ENCODE measurements around the gene AP4S1. TPM values are rescaled to one million over a fixed set of nuclear protein-coding genes. Genes with fewer than 3 reads are reported as not detected.
"Not testable (repeated sequence)": the region's sequence is repeated elsewhere in the genome, so short reads cannot be mapped to it uniquely, and the experiment has no call there.

Gene AP4S1
- total RNA-seq, 1 donor from 2014 or later = 14.6 TPM

DNA sequence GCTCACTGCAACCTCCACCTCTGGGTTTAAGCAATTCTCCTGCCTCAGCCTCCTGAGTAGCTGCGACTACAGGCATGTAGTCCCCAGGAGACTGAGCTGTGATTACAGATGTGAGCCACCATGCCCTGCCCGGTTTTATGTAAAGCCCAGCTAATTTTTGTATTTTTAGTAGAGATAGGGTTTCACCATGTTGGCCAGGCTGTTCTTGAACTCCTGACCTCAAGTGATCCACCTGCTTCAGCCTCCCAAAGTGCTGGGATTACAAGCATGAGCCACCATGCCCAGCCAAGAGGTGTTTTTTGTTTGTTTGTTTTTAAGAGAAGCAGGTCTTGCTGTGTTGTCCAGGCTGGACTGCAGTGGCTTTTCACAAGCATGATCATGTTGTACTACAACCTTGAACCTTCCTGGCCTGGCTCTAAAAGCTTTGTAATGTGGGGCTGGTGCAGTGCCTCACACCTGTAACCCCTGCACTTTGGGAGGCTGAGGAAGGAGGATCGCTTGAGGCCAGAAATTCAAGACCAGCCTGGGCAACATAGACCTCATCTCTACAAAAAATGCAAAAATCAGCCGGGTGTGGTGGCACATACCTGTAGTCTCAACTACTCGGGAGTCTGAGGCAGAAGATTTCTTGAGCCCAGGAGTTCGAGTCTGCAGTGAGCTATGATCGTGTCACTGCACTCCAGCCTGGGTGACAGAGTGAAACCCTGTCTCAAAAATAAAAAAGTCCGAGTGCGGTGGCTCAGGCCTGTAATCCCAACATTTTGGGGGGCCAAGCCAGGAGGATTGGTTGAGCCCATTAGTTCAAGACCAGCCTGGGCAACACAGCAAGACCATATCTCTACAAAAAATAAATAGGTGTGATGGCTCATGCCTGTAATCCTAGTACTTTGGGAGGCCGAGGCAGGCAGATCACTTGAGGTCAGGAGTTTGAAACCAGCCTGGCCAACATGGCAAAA, 68.7 kb downstream of the AP4S1 start:
- not testable (repeated sequence) for H3K27ac ChIP-seq (ENCODE audit: low read depth, low read length); H3K36me3 ChIP-seq (ENCODE audit: control insufficient read depth in 3 of 3, insufficient read depth in 3 of 3, low read length in 3 of 3); H3K27me3 ChIP-seq (ENCODE audit: control insufficient read depth in 3 of 3, insufficient read depth in 3 of 3, low read length in 3 of 3); H3K9ac ChIP-seq (ENCODE audit: low read depth in 1 of 3, low read length in 3 of 3); H3K9me3 ChIP-seq (ENCODE audit: control insufficient read depth in 3 of 3, low read length in 3 of 3); H3K4me3 ChIP-seq (ENCODE audit: low read length in 3 of 3)
- peaks cover 13 to 24% (median 19%) of the 10 kb centered on the region in 3 donors for H3K4me1 ChIP-seq (ENCODE audit: control insufficient read depth in 3 of 3, insufficient read depth in 3 of 3, low read length in 3 of 3)

DNA sequence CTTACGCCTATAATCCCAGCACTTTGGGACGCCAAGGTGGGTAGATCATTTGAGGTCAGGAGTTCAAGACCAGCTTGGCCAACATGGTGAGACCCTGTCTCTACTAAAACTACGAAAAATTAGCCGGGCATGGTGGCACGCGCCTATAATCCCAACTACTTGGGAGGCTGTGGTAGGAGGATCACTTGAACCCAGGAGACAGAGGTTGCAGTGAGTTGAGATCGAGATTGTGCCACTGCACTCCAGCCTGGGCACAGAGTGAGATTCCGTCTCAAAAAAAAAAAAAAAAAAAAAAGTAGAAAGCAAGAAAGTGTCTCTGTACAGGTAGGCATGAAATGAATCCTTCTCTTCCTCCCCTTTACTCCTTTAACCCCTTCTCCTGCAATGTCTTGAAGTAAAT, 70.4 kb downstream of the AP4S1 start:
- not testable (repeated sequence) for H3K9me3 ChIP-seq (ENCODE audit: control insufficient read depth in 3 of 3, low read length in 3 of 3); H3K9ac ChIP-seq (ENCODE audit: low read depth in 1 of 3, low read length in 3 of 3); H3K4me3 ChIP-seq (ENCODE audit: low read length in 3 of 3); H3K27ac ChIP-seq (ENCODE audit: low read depth, low read length); H3K27me3 ChIP-seq (ENCODE audit: control insufficient read depth in 3 of 3, insufficient read depth in 3 of 3, low read length in 3 of 3)
- Histone ChIP-seq H3K36me3 (ENCODE audit: control insufficient read depth in 3 of 3, insufficient read depth in 3 of 3, low read length in 3 of 3) (peaks cover 13 to 24% (median 23%) of the 10 kb centered on the region in 3 donors), H3K4me1 (ENCODE audit: control insufficient read depth in 3 of 3, insufficient read depth in 3 of 3, low read length in 3 of 3) (peaks cover 9 to 16% (median 13%) of the 10 kb centered on the region in 3 donors)

DNA sequence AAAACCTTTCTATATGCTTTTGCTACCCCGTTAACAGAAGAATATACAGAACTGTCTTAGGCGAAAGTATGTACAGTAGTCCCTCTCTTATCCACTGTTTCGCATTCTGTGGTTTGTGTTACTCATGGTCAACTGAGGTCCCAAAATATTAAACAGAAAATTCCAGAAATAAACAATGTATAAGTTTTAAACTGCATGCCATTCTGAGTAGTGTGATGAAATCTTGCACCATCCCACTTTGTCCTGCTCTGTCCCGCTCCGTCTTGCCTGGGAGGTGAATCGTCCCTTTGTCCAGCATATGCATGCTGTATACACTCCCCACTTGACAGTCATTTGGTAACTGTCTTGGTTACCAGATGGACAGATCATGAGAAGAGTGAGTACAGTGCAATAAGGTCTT, 70.8 kb downstream of the AP4S1 start:
- Histone ChIP-seq H3K27ac (ENCODE audit: low read depth, low read length) (no peak overlapping the region), H3K36me3 (ENCODE audit: control insufficient read depth in 3 of 3, insufficient read depth in 3 of 3, low read length in 3 of 3) (peaks cover 15 to 29% (median 27%) of the 10 kb centered on the region in 3 donors)

DNA sequence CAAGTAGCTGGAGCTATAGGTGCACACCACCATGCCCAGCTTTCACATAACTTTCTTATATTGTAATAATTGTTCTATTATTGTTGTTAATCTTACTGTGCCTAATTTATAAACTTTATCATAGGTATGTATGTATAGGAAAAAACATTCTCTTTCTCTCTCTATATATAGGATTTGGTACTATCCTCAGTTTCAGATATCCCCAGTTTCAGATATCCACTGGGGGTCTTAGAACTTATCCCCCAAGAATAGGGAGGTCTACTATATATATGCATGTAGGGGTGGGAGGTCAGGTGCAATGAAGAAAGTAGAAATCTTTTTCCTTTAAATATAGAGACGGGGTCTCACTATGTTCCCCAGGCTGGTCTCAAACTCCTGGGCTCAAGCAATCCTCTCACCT, 71.6 kb downstream of the AP4S1 start:
- no peak overlapping the region for H3K27ac ChIP-seq (ENCODE audit: low read depth, low read length)
- H3K9ac ChIP-seq (ENCODE audit: low read depth in 1 of 3, low read length in 3 of 3) = no peak overlapping the region
- no peak overlapping the region for H3K4me3 ChIP-seq (ENCODE audit: low read length in 3 of 3)
- H3K9me3 ChIP-seq (ENCODE audit: control insufficient read depth in 3 of 3, low read length in 3 of 3) = no peaks in the 10 kb centered on the region
- H3K4me1 ChIP-seq (ENCODE audit: control insufficient read depth in 3 of 3, insufficient read depth in 3 of 3, low read length in 3 of 3) = peaks cover 3 to 4% (median 3%) of the 10 kb centered on the region in 3 donors
- no peaks in the 10 kb centered on the region for H3K27me3 ChIP-seq (ENCODE audit: control insufficient read depth in 3 of 3, insufficient read depth in 3 of 3, low read length in 3 of 3)
- H3K36me3 ChIP-seq (ENCODE audit: control insufficient read depth in 3 of 3, insufficient read depth in 3 of 3, low read length in 3 of 3) = peaks cover 18 to 33% (median 30%) of the 10 kb centered on the region in 3 donors

More for the DNA sequence above, 70.8 kb downstream of the AP4S1 start:
- H3K9ac ChIP-seq (ENCODE audit: low read depth in 1 of 3, low read length in 3 of 3) = no peak overlapping the region
- no peak overlapping the region for H3K4me3 ChIP-seq (ENCODE audit: low read length in 3 of 3)
- peaks cover 4 to 11% (median 9%) of the 10 kb centered on the region in 3 donors for H3K4me1 ChIP-seq (ENCODE audit: control insufficient read depth in 3 of 3, insufficient read depth in 3 of 3, low read length in 3 of 3)
- no peaks in the 10 kb centered on the region for H3K9me3 ChIP-seq (ENCODE audit: control insufficient read depth in 3 of 3, low read length in 3 of 3)
- no peaks in the 10 kb centered on the region for H3K27me3 ChIP-seq (ENCODE audit: control insufficient read depth in 3 of 3, insufficient read depth in 3 of 3, low read length in 3 of 3)

DNA sequence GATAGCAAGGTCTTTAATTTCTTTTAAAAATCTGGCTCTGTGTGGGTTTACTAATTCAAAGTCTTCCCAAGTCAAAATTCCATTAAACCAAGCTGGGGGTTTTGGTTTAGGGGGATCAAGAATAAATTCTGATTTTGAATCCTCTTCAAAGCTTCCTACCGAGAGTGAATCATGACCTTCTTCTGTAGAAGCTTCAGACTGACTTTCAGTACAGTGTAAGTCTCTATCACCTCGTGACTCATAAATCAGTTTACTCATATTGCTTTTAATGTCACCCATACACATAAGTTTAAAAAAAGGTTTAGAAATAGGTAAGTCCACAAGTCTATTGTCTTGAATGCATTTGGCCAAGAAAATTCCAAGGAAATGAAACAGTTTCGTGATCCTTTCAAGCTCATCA, 81.3 kb downstream of the AP4S1 start:
- Histone ChIP-seq H3K4me1 (ENCODE audit: control insufficient read depth in 3 of 3, insufficient read depth in 3 of 3, low read length in 3 of 3) (no peaks in the 10 kb centered on the region), H3K27me3 (ENCODE audit: control insufficient read depth in 3 of 3, insufficient read depth in 3 of 3, low read length in 3 of 3) (no peaks in the 10 kb centered on the region), H3K9me3 (ENCODE audit: control insufficient read depth in 3 of 3, low read length in 3 of 3) (no peaks in the 10 kb centered on the region), H3K36me3 (ENCODE audit: control insufficient read depth in 3 of 3, insufficient read depth in 3 of 3, low read length in 3 of 3) (peaks cover 42 to 71% (median 64%) of the 10 kb centered on the region in 3 donors), H3K4me3 (ENCODE audit: low read length in 3 of 3) (no peak overlapping the region), H3K9ac (ENCODE audit: low read depth in 1 of 3, low read length in 3 of 3) (no peak overlapping the region), H3K27ac (ENCODE audit: low read depth, low read length) (no peak overlapping the region)

DNA sequence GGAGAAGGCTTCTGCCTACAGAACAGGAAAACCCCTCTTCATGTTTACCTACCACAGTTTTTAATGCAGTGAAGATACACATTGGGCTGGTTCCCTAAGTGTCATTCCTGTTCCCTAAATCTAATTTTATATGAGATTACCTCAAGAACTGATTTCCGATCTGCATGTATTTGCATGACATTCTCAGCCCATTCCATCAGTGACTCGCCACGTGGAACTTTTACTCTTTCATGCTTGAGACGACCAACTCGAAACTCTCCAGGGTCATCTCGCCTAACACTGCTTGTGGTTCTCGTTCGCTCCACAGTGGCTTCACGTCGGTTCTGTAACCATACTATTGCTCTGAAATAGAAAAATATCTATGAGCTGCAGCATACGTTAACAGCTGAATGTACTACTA, 83.8 kb downstream of the AP4S1 start:
- Histone ChIP-seq H3K9me3 (ENCODE audit: control insufficient read depth in 3 of 3, low read length in 3 of 3) (no peaks in the 10 kb centered on the region), H3K9ac (ENCODE audit: low read depth in 1 of 3, low read length in 3 of 3) (no peak overlapping the region), H3K4me1 (ENCODE audit: control insufficient read depth in 3 of 3, insufficient read depth in 3 of 3, low read length in 3 of 3) (no peaks in the 10 kb centered on the region), H3K27ac (ENCODE audit: low read depth, low read length) (no peak overlapping the region), H3K36me3 (ENCODE audit: control insufficient read depth in 3 of 3, insufficient read depth in 3 of 3, low read length in 3 of 3) (peaks cover 54 to 71% (median 68%) of the 10 kb centered on the region in 3 donors), H3K27me3 (ENCODE audit: control insufficient read depth in 3 of 3, insufficient read depth in 3 of 3, low read length in 3 of 3) (no peaks in the 10 kb centered on the region), H3K4me3 (ENCODE audit: low read length in 3 of 3) (no peak overlapping the region)

DNA sequence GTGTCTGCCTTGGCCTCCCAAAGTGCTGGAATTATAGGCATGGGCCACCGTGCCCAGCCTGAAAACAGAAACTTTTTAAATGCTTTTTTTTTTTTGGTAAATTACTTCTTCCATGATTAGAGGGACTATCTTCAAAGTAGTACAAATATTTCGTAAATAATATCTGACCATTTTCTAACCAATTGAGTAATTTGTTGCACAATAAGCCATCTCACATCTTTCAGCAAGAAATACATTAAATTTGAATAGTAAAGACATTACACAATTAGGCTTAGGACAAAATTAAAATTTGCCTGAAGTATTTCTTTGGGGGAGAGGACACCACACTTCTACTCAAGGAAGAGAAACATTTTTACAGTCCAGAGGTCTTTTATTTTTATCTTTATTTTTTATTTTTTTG, 85.4 kb downstream of the AP4S1 start:
- Histone ChIP-seq H3K36me3 (ENCODE audit: control insufficient read depth in 3 of 3, insufficient read depth in 3 of 3, low read length in 3 of 3) (peaks cover 58 to 76% (median 69%) of the 10 kb centered on the region in 3 donors), H3K27ac (ENCODE audit: low read depth, low read length) (no peak overlapping the region), H3K9ac (ENCODE audit: low read depth in 1 of 3, low read length in 3 of 3) (no peak overlapping the region), H3K27me3 (ENCODE audit: control insufficient read depth in 3 of 3, insufficient read depth in 3 of 3, low read length in 3 of 3) (no peaks in the 10 kb centered on the region), H3K4me3 (ENCODE audit: low read length in 3 of 3) (no peak overlapping the region), H3K9me3 (ENCODE audit: control insufficient read depth in 3 of 3, low read length in 3 of 3) (no peaks in the 10 kb centered on the region), H3K4me1 (ENCODE audit: control insufficient read depth in 3 of 3, insufficient read depth in 3 of 3, low read length in 3 of 3) (no peaks in the 10 kb centered on the region)

DNA sequence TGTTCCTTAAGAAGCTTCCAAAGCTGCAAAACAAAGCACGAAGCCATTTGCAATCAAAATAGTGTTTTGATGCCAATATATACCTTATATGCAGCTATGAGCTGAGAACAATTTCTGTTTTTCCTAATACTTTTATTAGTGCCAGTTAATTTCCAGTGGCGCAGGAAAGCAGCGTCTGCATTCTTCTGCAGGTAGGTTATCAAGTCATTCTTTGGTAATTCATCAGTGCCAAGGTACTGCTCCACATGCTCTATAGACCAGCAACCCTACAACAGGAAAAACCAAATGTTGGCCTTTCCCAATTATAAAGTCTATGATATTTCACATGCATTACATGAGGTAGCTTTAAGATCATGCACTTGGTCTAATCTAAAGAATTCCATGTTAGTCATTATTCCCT, 88.3 kb downstream of the AP4S1 start:
- H3K4me1 ChIP-seq (ENCODE audit: control insufficient read depth in 3 of 3, insufficient read depth in 3 of 3, low read length in 3 of 3) = no peaks in the 10 kb centered on the region
- no peaks in the 10 kb centered on the region for H3K9me3 ChIP-seq (ENCODE audit: control insufficient read depth in 3 of 3, low read length in 3 of 3)
- H3K27ac ChIP-seq (ENCODE audit: low read depth, low read length) = no peak overlapping the region
- H3K9ac ChIP-seq (ENCODE audit: low read depth in 1 of 3, low read length in 3 of 3) = no peak overlapping the region
- peaks cover 52 to 78% (median 65%) of the 10 kb centered on the region in 3 donors for H3K36me3 ChIP-seq (ENCODE audit: control insufficient read depth in 3 of 3, insufficient read depth in 3 of 3, low read length in 3 of 3)
- H3K27me3 ChIP-seq (ENCODE audit: control insufficient read depth in 3 of 3, insufficient read depth in 3 of 3, low read length in 3 of 3) = no peaks in the 10 kb centered on the region
- no peak overlapping the region for H3K4me3 ChIP-seq (ENCODE audit: low read length in 3 of 3)

DNA sequence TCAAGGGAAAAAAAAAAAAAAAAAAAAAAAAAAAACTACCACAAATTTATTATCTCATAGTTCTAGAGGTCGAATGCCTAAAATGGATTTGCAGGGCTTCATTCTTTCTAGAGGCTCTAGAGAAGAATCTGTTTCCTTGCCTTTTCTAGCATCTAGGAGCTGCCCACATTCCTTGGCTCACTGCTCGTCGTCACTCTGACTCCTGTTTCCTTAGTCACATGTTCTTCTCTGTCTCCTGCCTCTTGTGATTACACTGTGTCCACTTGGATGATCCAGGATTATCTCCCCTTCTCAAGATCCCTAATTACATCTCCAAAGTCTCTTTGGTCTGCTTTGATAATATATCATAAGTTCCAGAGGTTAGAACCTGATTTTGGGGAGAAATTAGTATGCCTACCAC, 93.4 kb downstream of the AP4S1 start:
- Histone ChIP-seq H3K9ac (ENCODE audit: low read depth in 1 of 3, low read length in 3 of 3) (no peak overlapping the region), H3K4me3 (ENCODE audit: low read length in 3 of 3) (no peak overlapping the region), H3K36me3 (ENCODE audit: control insufficient read depth in 3 of 3, insufficient read depth in 3 of 3, low read length in 3 of 3) (peaks cover 43 to 81% (median 73%) of the 10 kb centered on the region in 3 donors), H3K27ac (ENCODE audit: low read depth, low read length) (no peak overlapping the region), H3K4me1 (ENCODE audit: control insufficient read depth in 3 of 3, insufficient read depth in 3 of 3, low read length in 3 of 3) (no peaks in the 10 kb centered on the region), H3K27me3 (ENCODE audit: control insufficient read depth in 3 of 3, insufficient read depth in 3 of 3, low read length in 3 of 3) (no peaks in the 10 kb centered on the region), H3K9me3 (ENCODE audit: control insufficient read depth in 3 of 3, low read length in 3 of 3) (no peaks in the 10 kb centered on the region)

DNA sequence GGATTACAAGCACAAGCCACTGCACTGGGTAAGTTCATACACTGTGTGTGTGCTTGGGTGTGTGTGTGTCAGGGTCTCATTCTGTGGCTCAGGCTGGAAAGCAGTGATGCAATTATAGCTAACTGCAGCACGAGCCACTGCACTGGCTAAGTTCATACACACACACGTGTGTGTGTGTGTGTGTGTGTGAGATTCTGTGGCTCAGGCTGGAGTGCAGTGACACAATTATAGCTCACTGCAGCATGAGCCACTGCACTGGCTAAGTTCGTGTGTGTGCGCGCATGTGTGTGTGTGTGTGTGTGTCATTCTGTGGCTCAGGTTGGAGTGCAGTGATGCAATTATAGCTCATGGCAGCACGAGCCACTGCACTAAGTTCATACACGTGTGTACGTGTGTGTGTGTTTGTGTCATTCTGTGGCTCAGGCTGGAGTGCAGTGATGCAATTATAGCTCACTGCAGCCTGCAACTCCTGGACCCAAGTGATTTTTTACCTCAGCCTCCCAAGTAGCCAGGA, 96.7 kb downstream of the AP4S1 start:
- Histone ChIP-seq H3K27ac (ENCODE audit: low read depth, low read length) (no peak overlapping the region), H3K4me3 (ENCODE audit: low read length in 3 of 3) (no peak overlapping the region), H3K36me3 (ENCODE audit: control insufficient read depth in 3 of 3, insufficient read depth in 3 of 3, low read length in 3 of 3) (peaks cover 29 to 55% (median 52%) of the 10 kb centered on the region in 3 donors), H3K9ac (ENCODE audit: low read depth in 1 of 3, low read length in 3 of 3) (no peak overlapping the region), H3K9me3 (ENCODE audit: control insufficient read depth in 3 of 3, low read length in 3 of 3) (no peaks in the 10 kb centered on the region), H3K4me1 (ENCODE audit: control insufficient read depth in 3 of 3, insufficient read depth in 3 of 3, low read length in 3 of 3) (peaks cover 0 to 2% (median 0%) of the 10 kb centered on the region in 3 donors), H3K27me3 (ENCODE audit: control insufficient read depth in 3 of 3, insufficient read depth in 3 of 3, low read length in 3 of 3) (no peaks in the 10 kb centered on the region)
